HEK293 (cell line): ENCODE results near the gene DLG2.

Experiments
- CTCF ChIA-PET: fragments of 350-600 bp; formaldehyde crosslinking; extraction: SDS; loops from one replicate; lab custom pipeline; 2021; ENCODE audit warnings: antibody characterized with exemption; lab: Yijun Ruan, JAX
- POLR2A ChIA-PET: fragments of 300-600 bp; formaldehyde crosslinking; extraction: SDS; loops from one replicate; lab custom pipeline; 2020; ENCODE audit warnings: antibody characterized with exemption, inconsistent platforms; lab: Yijun Ruan, JAX
- H3K27ac ChIP-seq: fragments of 200-500 bp; sonication (Bioruptor generic); 2 replicates; pipeline ENCODE4 v1.5.1; 2014; ENCODE audit warnings: low read depth, low read length, control low read depth, inconsistent platforms; ENCODE audit errors: extremely low read depth
- H3K36me3 ChIP-seq, 2 experiments: fragments of 200-500 bp in 1 of 2; sonication (Bioruptor generic) in 1 of 2; 1 replicate in 1 of 2; 2 replicates in 1 of 2; pipeline ENCODE4 v1.5.1; 2014 to 2017; ENCODE audit warnings: inconsistent platforms in 2 of 2, low read length in 2 of 2; ENCODE audit not compliant: control insufficient read depth in 2 of 2, insufficient read depth in 1 of 2
- H3K4me1 ChIP-seq: fragments of 200-500 bp; sonication (Bioruptor generic); 2 replicates; pipeline ENCODE4 v1.5.1; 2014; ENCODE audit warnings: mild to moderate bottlenecking, low read length, inconsistent platforms; ENCODE audit not compliant: control insufficient read depth, insufficient read depth
- H3K4me3 ChIP-seq: 2 replicates; pipeline ENCODE4 v1.5.1; 2011; ENCODE audit warnings: low read depth, mild to moderate bottlenecking, control low read depth, low read length, moderate library complexity
- H3K9me3 ChIP-seq: fragments of 200-500 bp; sonication (Bioruptor generic); 2 replicates; pipeline ENCODE4 v1.5.1; 2014; ENCODE audit warnings: low read depth, low read length, inconsistent platforms; ENCODE audit not compliant: control insufficient read depth, insufficient read depth
- HOXC10 ChIP-seq: sonication (generic); formaldehyde crosslinking; IDR thresholded peaks from 2 replicates; pipeline ENCODE4 v1.8.1; 2023; ENCODE audit warnings: mild to moderate bottlenecking, missing genetic modification reagents
- ZBTB21 ChIP-seq: fragments of 450-650 bp; formaldehyde crosslinking; IDR thresholded peaks from 2 replicates; pipeline ENCODE4 v1.5.1; 2017; ENCODE audit warnings: missing biosample characterization, missing genetic modification characterization
- ZFP41 ChIP-seq: fragments of 450-650 bp; formaldehyde crosslinking; IDR thresholded peaks from 2 replicates; pipeline ENCODE4 v1.5.1; 2016; ENCODE audit warnings: missing biosample characterization, missing genetic modification characterization, borderline replicate concordance
- ZNF416 ChIP-seq: fragments of 450-650 bp; formaldehyde crosslinking; IDR thresholded peaks from 2 replicates; pipeline ENCODE4 v1.5.1; 2016; ENCODE audit warnings: missing biosample characterization, missing genetic modification characterization
- ZNF501 ChIP-seq: fragments of 450-650 bp; formaldehyde crosslinking; IDR thresholded peaks from 2 replicates; pipeline ENCODE4 v1.5.1; 2016; ENCODE audit warnings: missing biosample characterization, missing genetic modification characterization
- ZNF701 ChIP-seq: fragments of 450-650 bp; formaldehyde crosslinking; IDR thresholded peaks from 2 replicates; pipeline ENCODE4 v1.5.1; 2016; ENCODE audit warnings: missing biosample characterization, missing genetic modification characterization
- ZNF776 ChIP-seq: fragments of 450-650 bp; formaldehyde crosslinking; IDR thresholded peaks from 2 replicates; pipeline ENCODE4 v1.5.0; 2017; ENCODE audit warnings: missing biosample characterization, missing genetic modification characterization, borderline replicate concordance
- TF ChIP-seq, protein P1 (sequence below): fragments of 450-650 bp; formaldehyde crosslinking; IDR thresholded peaks from 2 replicates; pipeline ENCODE4 v1.5.1; 2016; ENCODE audit warnings: missing biosample characterization, missing genetic modification characterization
- TF ChIP-seq, protein P2 (sequence below): fragments of 450-650 bp; formaldehyde crosslinking; IDR thresholded peaks from 2 replicates; pipeline ENCODE4 v1.5.0; 2017; ENCODE audit warnings: missing biosample characterization, missing genetic modification characterization, borderline replicate concordance
- TF ChIP-seq, protein P3 (sequence below): fragments of 450-650 bp; formaldehyde crosslinking; IDR thresholded peaks from 2 replicates; pipeline ENCODE4 v1.5.1; 2016; ENCODE audit warnings: missing biosample characterization, missing genetic modification characterization
- TF ChIP-seq, protein P4 (sequence below): fragments of 450-650 bp; formaldehyde crosslinking; IDR thresholded peaks from 2 replicates; pipeline ENCODE4 v1.5.1; 2016; ENCODE audit warnings: missing biosample characterization, missing genetic modification characterization, borderline replicate concordance

The DLG2 gene

DNA sequence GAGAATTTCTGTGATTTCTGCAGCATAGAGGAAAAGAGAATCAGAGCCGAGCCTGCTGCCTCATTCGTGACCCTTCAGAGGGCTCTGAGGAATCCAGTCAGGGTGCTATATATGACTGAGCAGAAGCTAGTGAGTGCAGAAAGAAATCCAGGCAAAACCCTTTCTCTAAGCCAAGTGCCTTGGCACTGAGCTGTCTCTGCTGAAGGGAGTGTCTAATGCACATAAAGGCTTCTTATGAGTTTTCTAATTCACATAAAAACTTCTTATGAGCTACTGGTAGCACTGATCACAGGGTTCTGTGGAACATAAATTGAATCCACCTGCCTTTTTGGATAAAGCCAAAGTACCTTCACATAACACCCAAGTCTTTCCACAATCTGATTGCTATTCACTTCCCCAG, 1555.3 kb downstream of the DLG2 start (continued):
- TF ChIP-seq, protein P1, sequence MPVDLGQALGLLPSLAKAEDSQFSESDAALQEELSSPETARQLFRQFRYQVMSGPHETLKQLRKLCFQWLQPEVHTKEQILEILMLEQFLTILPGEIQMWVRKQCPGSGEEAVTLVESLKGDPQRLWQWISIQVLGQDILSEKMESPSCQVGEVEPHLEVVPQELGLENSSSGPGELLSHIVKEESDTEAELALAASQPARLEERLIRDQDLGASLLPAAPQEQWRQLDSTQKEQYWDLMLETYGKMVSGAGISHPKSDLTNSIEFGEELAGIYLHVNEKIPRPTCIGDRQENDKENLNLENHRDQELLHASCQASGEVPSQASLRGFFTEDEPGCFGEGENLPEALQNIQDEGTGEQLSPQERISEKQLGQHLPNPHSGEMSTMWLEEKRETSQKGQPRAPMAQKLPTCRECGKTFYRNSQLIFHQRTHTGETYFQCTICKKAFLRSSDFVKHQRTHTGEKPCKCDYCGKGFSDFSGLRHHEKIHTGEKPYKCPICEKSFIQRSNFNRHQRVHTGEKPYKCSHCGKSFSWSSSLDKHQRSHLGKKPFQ (tag by site-specific recombination), result no peak
- TF ChIP-seq ZNF701 (tag by site-specific recombination), result no peak
- TF ChIP-seq ZNF416 (tag by site-specific recombination), result no peak

DNA sequence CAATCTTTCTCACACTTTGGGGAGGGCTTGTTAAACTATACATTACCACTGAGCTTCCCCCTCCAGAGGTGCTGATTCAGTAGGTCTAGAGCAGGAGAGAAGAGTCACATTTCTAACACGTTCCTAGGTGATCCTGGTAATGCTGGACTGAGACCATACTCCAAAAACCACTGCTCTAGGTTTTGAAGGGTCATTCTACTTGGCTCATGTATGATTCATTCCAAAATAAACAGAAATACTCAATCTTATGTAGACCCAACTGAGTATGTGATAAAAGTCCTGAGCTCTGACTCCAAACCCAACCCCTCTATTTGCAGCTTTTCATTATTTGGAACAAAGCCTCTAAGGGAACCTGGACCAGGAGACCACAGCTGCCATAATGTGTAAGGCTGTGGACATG, 1558.1 kb downstream of the DLG2 start:
- no peak overlapping the region for H3K4me3 ChIP-seq
- no peaks in the 10 kb centered on the region for H3K9me3 ChIP-seq
- ChIA-PET POLR2A (no interaction called here), CTCF (interaction anchor here (1.2 kb wide), 1 partner anchor 232 kb away, joined by 3 read pairs; no protein-coding TSS in a partner anchor)
- TF ChIP-seq, protein P2, sequence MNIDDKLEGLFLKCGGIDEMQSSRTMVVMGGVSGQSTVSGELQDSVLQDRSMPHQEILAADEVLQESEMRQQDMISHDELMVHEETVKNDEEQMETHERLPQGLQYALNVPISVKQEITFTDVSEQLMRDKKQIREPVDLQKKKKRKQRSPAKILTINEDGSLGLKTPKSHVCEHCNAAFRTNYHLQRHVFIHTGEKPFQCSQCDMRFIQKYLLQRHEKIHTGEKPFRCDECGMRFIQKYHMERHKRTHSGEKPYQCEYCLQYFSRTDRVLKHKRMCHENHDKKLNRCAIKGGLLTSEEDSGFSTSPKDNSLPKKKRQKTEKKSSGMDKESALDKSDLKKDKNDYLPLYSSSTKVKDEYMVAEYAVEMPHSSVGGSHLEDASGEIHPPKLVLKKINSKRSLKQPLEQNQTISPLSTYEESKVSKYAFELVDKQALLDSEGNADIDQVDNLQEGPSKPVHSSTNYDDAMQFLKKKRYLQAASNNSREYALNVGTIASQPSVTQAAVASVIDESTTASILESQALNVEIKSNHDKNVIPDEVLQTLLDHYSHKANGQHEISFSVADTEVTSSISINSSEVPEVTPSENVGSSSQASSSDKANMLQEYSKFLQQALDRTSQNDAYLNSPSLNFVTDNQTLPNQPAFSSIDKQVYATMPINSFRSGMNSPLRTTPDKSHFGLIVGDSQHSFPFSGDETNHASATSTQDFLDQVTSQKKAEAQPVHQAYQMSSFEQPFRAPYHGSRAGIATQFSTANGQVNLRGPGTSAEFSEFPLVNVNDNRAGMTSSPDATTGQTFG (tag by site-specific recombination), result no peak
- no peak for TF ChIP-seq ZNF776 (tag by site-specific recombination)
- TF ChIP-seq, protein P3, sequence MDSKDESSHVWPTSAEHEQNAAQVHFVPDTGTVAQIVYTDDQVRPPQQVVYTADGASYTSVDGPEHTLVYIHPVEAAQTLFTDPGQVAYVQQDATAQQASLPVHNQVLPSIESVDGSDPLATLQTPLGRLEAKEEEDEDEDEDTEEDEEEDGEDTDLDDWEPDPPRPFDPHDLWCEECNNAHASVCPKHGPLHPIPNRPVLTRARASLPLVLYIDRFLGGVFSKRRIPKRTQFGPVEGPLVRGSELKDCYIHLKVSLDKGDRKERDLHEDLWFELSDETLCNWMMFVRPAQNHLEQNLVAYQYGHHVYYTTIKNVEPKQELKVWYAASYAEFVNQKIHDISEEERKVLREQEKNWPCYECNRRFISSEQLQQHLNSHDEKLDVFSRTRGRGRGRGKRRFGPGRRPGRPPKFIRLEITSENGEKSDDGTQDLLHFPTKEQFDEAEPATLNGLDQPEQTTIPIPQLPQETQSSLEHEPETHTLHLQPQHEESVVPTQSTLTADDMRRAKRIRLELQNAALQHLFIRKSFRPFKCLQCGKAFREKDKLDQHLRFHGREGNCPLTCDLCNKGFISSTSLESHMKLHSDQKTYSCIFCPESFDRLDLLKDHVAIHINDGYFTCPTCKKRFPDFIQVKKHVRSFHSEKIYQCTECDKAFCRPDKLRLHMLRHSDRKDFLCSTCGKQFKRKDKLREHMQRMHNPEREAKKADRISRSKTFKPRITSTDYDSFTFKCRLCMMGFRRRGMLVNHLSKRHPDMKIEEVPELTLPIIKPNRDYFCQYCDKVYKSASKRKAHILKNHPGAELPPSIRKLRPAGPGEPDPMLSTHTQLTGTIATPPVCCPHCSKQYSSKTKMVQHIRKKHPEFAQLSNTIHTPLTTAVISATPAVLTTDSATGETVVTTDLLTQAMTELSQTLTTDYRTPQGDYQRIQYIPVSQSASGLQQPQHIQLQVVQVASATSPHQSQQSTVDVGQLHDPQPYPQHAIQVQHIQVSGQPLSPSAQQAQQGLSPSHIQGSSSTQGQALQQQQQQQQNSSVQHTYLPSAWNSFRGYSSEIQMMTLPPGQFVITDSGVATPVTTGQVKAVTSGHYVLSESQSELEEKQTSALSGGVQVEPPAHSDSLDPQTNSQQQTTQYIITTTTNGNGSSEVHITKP (tag by site-specific recombination), result no peak
- no peak for TF ChIP-seq ZFP41 (tag by site-specific recombination)
- TF ChIP-seq ZNF501 (tag by site-specific recombination), result no peak
- no peaks in the 10 kb centered on the region for H3K36me3 ChIP-seq
- no peak overlapping the region for H3K27ac ChIP-seq
- no peaks in the 10 kb centered on the region for H3K4me1 ChIP-seq

DNA sequence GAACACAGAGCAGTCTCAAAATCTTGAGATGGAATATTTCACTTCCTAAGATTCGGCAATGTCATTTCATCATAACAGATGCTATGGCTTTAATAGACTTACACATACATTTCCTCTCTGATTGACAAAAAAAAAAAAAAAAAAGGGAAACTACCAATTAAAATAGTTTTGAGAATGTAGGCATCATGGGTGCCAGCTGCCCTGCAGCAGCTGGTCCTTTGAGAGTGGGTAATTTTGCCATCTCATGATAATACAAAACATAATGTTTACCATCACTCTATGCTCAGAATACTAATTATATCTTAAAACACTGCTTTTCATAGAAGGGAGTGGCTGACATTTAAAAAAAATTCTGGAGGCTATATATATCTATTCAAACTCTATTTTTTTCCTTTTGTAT, 1565.4 kb downstream of the DLG2 start:
- no peak overlapping the region for H3K4me3 ChIP-seq
- H3K9me3 ChIP-seq, result no peaks in the 10 kb centered on the region
- POLR2A ChIA-PET, result no interaction called here
- CTCF ChIA-PET, result no interaction called here
- no peaks in the 10 kb centered on the region for H3K4me1 ChIP-seq
- TF ChIP-seq HOXC10 (CRISPR knock-in tag) (no peak), ZBTB21 (tag by site-specific recombination) (no peak), ZNF701 (tag by site-specific recombination) (no peak)
- TF ChIP-seq, protein P4, sequence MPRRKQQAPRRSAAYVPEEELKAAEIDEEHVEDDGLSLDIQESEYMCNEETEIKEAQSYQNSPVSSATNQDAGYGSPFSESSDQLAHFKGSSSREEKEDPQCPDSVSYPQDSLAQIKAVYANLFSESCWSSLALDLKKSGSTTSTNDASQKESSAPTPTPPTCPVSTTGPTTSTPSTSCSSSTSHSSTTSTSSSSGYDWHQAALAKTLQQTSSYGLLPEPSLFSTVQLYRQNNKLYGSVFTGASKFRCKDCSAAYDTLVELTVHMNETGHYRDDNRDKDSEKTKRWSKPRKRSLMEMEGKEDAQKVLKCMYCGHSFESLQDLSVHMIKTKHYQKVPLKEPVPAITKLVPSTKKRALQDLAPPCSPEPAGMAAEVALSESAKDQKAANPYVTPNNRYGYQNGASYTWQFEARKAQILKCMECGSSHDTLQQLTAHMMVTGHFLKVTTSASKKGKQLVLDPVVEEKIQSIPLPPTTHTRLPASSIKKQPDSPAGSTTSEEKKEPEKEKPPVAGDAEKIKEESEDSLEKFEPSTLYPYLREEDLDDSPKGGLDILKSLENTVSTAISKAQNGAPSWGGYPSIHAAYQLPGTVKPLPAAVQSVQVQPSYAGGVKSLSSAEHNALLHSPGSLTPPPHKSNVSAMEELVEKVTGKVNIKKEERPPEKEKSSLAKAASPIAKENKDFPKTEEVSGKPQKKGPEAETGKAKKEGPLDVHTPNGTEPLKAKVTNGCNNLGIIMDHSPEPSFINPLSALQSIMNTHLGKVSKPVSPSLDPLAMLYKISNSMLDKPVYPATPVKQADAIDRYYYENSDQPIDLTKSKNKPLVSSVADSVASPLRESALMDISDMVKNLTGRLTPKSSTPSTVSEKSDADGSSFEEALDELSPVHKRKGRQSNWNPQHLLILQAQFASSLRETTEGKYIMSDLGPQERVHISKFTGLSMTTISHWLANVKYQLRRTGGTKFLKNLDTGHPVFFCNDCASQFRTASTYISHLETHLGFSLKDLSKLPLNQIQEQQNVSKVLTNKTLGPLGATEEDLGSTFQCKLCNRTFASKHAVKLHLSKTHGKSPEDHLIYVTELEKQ (tag by site-specific recombination), result no peak
- no peak overlapping the region for H3K27ac ChIP-seq
- no peaks in the 10 kb centered on the region for H3K36me3 ChIP-seq
